Thyroid gland (tissue), 4 donors: ENCODE measurements around the gene CFI. TPM values are rescaled to one million over a fixed set of nuclear protein-coding genes. Genes with fewer than 3 reads are reported as not detected.

Experiments
- DNase-seq, 2 donors: peaks; one replicate each; pipeline ENCODE4 v3.0.0-alpha.2; 2019
- H3K27ac ChIP-seq, 3 donors: fragments of 200-600 bp; sonication (generic); 1 replicate in 2 of 3; 2 replicates in 1 of 3; pipeline ENCODE4 v1.5.1; 2016 to 2019; ENCODE audit warnings: mild to moderate bottlenecking in 1 of 3, moderate library complexity in 1 of 3
- H3K27me3 ChIP-seq: fragments of 200-600 bp; sonication (generic); one replicate; pipeline ENCODE4 v1.5.1; 2019
- H3K36me3 ChIP-seq, 2 donors: fragments of 200-600 bp; sonication (generic); one replicate each; pipeline ENCODE4 v1.5.1; 2016 to 2019
- H3K4me1 ChIP-seq, 2 donors: fragments of 200-600 bp; sonication (generic); one replicate each; pipeline ENCODE4 v1.5.1; 2017 to 2019
- H3K4me3 ChIP-seq, 3 donors: fragments of 200-600 bp; sonication (generic); replicated peaks in 1 of 3; 1 replicate in 2 of 3; 2 replicates in 1 of 3; pipeline ENCODE4 v1.5.1; 2016; ENCODE audit warnings: mild to moderate bottlenecking in 1 of 3
- H3K9me3 ChIP-seq: fragments of 200-600 bp; sonication (generic); one replicate; pipeline ENCODE4 v1.5.1; 2017
- POLR2A ChIP-seq, 2 donors: fragments of 450-650 bp; IDR thresholded peaks; one replicate each; pipeline ENCODE4 v1.6.1; 2017; ENCODE audit warnings: antibody characterized with exemption in 2 of 2, mild to moderate bottlenecking in 2 of 2, moderate library complexity in 1 of 2
- WGBS, 2 donors: methylation state at CpG; one replicate each; pipeline ENCODE4 v1.1.5; 2017; 5-methylcytosine and 5-hydroxymethylcytosine counted together
- intact Hi-C: fragments of 100-400 bp; cut with DNase I; formaldehyde crosslinking; loops from one replicate; pipeline ENCODE4 v1.15.1; 2023
- total RNA-seq, 4 donors: library from RNA; depleted of rRNA; stranded (reverse); fragments of >200 nt; gene quantifications; one replicate each; pipeline ENCODE4 v1.2.3, GENCODE V29; 2016
- TF ChIP-seq, protein P1 (sequence below), 6 experiments: fragments of 200-600 bp in 3 of 6; fragments of 450-650 bp in 3 of 6; sonication (generic) in 3 of 6; IDR thresholded peaks; one replicate each; pipeline ENCODE4 v1.5.1; 2016 to 2019; ENCODE audit warnings: antibody characterized with exemption in 6 of 6, mild to moderate bottlenecking in 2 of 6, inconsistent platforms in 1 of 6, moderate library complexity in 1 of 6

Gene CFI
- 10 to 100 TPM; 21.2 to 58.5 (median 28.3) TPM for total RNA-seq

DNA sequence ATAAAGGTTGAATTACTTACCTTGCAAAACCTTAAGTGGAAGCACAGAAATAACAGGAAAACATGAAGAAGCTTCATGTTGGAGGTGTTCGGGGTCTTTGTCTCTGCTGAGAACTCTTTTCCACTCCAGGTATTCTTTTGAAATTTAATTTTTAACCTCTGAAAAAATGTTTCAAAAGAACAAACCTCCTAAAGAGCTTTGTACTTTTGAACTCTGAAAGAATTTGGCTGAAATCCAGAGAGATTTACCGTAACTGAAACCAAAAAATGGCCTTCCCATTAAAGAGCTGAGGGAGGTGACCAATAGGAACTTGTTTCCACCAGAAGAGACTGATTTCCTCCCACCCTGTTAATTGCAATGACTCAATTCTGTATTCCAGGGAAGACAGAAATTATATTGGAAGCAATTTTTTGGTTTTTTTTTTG lies at the start of gene CFI:
Gene CFI (minus strand): TSS at position 105 of the 425 bp plus-strand sequence. CDS start 28 bp downstream, at position 77.
- H3K27me3 ChIP-seq, result no peaks in the 10 kb centered on the region
- 30 to 44% methylated on average over 2 of the region's 2 CpGs for WGBS, 2 donors
- intact Hi-C loops, result no loop called here
- no peak within 1 kb of the TSS for H3K4me3 ChIP-seq
- DNase-seq, result no peak
- no peaks in the 10 kb centered on the region for H3K36me3 ChIP-seq
- no peaks in the 10 kb centered on the region for H3K9me3 ChIP-seq
- H3K27ac ChIP-seq, result peak within 1 kb of the TSS; percentile 11 to 28 (median 12)
- H3K4me1 ChIP-seq, result peaks cover 0 to 13% of the 10 kb centered on the region in 2 donors
- TF ChIP-seq, protein P1, sequence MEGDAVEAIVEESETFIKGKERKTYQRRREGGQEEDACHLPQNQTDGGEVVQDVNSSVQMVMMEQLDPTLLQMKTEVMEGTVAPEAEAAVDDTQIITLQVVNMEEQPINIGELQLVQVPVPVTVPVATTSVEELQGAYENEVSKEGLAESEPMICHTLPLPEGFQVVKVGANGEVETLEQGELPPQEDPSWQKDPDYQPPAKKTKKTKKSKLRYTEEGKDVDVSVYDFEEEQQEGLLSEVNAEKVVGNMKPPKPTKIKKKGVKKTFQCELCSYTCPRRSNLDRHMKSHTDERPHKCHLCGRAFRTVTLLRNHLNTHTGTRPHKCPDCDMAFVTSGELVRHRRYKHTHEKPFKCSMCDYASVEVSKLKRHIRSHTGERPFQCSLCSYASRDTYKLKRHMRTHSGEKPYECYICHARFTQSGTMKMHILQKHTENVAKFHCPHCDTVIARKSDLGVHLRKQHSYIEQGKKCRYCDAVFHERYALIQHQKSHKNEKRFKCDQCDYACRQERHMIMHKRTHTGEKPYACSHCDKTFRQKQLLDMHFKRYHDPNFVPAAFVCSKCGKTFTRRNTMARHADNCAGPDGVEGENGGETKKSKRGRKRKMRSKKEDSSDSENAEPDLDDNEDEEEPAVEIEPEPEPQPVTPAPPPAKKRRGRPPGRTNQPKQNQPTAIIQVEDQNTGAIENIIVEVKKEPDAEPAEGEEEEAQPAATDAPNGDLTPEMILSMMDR (IDR thresholded peaks at IDR 0.05), result no peak
- no peak for TF ChIP-seq POLR2A (IDR thresholded peaks at IDR 0.05)

DNA sequence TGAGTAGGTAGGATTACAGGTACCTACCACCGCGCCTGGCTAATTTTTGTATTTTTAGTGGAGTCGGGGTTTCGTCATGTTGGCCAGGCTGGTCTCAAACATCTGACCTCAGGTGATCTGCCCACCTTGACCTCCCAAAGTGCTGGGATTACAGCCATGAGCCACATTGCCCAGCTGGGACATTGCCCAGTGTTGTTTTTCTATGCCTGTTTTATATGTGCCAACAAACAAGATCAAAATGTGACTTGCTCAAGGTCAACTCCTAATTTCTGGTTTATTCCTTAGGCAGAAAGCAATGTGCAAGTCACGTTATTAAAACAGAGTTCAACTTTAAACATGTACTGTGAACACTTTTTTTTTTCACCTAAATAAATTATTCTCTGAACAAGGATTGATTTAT lies 48.8 kb upstream of the CFI start:
- WGBS, 2 donors, result 61 to 63% methylated on average over 5 of the region's 5 CpGs
- H3K27me3 ChIP-seq, result no peaks in the 10 kb centered on the region
- H3K4me1 ChIP-seq, result no peaks in the 10 kb centered on the region
- no peaks in the 10 kb centered on the region for H3K9me3 ChIP-seq
- H3K4me3 ChIP-seq, result no peak overlapping the region
- no peak overlapping the region for H3K27ac ChIP-seq
- intact Hi-C loops, result no loop called here
- no peak for DNase-seq
- H3K36me3 ChIP-seq, result no peaks in the 10 kb centered on the region
- TF ChIP-seq, protein P1 (IDR thresholded peaks at IDR 0.05), result no peak
- TF ChIP-seq POLR2A (IDR thresholded peaks at IDR 0.05), result no peak

DNA sequence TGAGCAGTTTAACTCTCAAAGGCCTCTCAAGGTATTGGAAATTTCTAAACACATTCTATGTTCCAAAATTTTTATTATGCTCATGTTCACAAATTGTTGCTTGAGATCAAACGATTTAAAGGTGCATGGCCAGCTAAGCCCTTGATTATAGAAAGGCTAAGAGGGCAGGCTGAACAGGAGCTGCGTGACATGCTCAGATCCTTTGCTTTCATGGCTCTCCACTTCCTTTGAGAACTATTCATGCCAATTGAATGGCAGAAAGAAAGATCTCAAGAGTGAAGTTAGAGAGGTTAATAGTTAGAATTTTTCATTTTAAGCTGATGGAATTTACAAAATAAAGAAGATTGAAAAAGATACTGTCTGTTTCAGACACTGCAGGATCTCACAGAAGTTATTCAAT lies 46.7 kb upstream of the CFI start:
- Histone ChIP-seq H3K27ac (no peak overlapping the region), H3K36me3 (no peaks in the 10 kb centered on the region), H3K27me3 (no peaks in the 10 kb centered on the region), H3K4me1 (no peaks in the 10 kb centered on the region), H3K9me3 (no peaks in the 10 kb centered on the region), H3K4me3 (no peak overlapping the region)
- 57 to 60% methylated on average over 2 of the region's 2 CpGs for WGBS, 2 donors
- TF ChIP-seq, protein P1 (IDR thresholded peaks at IDR 0.05), result no peak
- TF ChIP-seq POLR2A (IDR thresholded peaks at IDR 0.05), result no peak
- no peak for DNase-seq
- intact Hi-C loops, result no loop called here

DNA sequence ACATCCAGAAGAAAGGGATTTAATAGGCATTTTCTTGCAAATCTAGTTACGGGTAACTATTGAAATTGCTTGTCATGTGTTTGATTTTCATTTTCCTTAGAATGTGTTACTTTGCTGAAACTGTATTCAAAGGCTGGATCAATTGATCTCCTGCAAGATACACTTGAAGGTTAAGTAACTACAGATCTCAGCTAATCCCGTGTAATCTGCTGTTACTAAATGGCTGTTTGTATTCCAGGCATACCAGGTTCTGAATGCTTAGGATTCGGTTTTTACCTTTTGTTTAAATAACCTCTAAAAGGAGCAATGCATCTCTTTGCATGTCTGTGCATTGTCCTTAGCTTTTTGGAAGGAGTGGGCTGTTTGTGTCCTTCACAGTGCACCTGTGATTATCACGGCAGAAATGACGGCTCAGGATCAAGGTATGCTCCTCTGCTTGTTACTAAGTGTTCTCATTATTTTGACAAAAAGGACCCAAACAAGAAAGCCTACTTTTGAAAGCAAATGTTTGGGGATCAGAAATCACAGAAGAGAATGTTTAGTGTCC lies 46.2 kb upstream of the CFI start, which contains the start of gene LRIT3:
Gene LRIT3 (plus strand): TSS at position 212 of the 547 bp plus-strand sequence. CDS start 95 bp downstream, at position 307.
- WGBS, 2 donors, result 69 to 79% methylated on average over 5 of the region's 5 CpGs
- no peaks in the 10 kb centered on the region for H3K9me3 ChIP-seq
- no peaks in the 10 kb centered on the region for H3K4me1 ChIP-seq
- TF ChIP-seq POLR2A (IDR thresholded peaks at IDR 0.05), result no peak
- TF ChIP-seq, protein P1 (IDR thresholded peaks at IDR 0.05), result no peak
- DNase-seq, result no peak
- intact Hi-C loops, result no loop called here
- no peaks in the 10 kb centered on the region for H3K36me3 ChIP-seq
- H3K4me3 ChIP-seq, result no peak within 1 kb of the TSS
- H3K27me3 ChIP-seq, result no peaks in the 10 kb centered on the region
- H3K27ac ChIP-seq, result no peak within 1 kb of the TSS

DNA sequence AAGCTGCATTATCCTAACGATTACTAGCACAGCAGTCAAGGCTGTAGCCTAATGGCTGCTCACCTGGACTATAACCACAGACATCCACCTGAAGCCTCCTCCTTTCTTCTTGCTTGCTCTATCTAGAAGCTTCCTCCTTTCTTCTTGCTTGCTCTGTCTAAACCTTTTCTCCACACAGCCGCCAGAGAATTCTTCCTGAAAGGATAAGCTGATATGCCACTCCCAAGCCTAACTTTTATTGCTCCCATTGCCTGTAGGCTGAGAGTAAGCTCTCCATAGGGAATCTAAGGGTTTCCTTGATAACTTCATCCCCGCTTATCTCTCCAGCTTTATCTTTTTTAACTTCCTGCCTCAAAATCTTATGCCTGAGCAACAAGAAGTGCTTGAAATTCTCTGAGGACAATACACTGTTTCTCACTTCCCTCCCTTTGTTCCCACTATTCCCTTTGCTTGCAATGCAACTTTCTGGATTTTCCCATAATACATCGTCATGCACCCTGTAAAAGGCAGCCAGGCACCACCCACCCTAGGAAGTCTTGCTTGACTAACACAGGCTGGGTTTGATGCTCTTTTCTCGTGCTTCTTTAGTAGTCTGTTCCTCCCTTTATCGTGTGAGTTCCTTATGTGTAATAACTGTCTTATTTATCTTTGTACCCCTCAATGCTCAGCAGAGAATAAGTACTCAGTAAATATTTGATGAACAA lies 44.7 kb upstream of the CFI start:
- H3K27ac ChIP-seq, result no peak overlapping the region
- TF ChIP-seq, protein P1 (IDR thresholded peaks at IDR 0.05), result no peak
- TF ChIP-seq POLR2A (IDR thresholded peaks at IDR 0.05), result no peak
- WGBS, 2 donors, result 55 to 57% methylated on average over 6 of the region's 6 CpGs
- no peak overlapping the region for H3K4me3 ChIP-seq
- intact Hi-C loops, result no loop called here
- no peaks in the 10 kb centered on the region for H3K9me3 ChIP-seq
- no peaks in the 10 kb centered on the region for H3K36me3 ChIP-seq
- no peaks in the 10 kb centered on the region for H3K27me3 ChIP-seq
- H3K4me1 ChIP-seq, result no peaks in the 10 kb centered on the region
- no peak for DNase-seq
